SKM-1 treated with dmso at 0.1 percent for 144 hours (cell line): ENCODE data around the gene NTMT1.
A peak's percentile ranks its signal among the peaks of the same experiment; 100 is the strongest.

ENCODE experiments used
- DNase-seq: peaks from one replicate; lab custom pipeline; 2025; ENCODE audit not compliant: unreplicated experiment; lab: John Stamatoyannopoulos, UW

The NTMT1 gene

GRCh38 chr9:129613520-129614175 is 12.3 kb upstream of the NTMT1 start:
- no peak for DNase-seq

- DNase-seq = no peak
These were observed 11.0 kb upstream of the NTMT1 start for GRCh38 chr9:129614932-129615331.

DNA sequence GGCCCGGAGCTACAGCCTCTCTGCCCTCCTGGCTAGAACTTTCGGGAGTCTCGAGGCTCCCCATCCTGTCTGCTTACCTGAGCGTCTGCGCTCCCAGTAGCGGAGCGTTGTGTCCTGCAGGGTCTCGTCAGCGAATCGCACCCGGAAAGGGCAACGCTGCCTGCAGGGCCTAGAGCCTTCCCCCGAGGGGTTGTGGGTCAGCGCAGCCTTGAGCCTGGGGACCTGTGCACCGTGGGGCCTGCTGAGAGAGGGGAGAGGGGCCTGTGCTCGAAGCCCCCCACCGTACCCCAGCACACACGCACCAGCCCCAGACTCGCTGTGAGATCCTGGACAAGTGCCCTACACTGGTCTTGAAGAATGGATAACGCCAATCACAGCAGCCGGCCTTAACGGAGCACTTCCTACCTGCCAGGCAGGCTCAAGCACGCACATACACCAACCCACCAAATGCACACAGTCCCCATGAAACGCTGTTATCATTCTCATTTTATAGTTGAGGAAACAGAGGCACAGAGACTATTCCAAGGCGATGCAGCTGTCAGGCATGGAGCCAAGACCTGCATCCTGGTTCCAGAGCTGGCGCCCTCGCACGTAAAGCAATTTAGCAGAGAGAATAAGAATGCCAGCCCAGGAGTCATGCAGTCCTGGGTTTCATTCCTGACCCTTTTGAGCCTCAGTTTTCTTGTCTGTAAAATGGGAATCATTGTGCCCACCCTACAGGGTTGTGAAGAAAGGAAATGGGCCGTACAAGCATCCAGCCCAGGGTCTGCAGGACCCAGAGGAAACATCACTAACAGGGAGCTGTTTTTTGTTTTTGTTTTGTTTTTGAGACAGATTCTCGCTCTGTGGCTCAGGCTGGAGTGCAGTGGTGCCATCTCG is 10.3 kb upstream of the NTMT1 start:
- no peak for DNase-seq

- DNase-seq = no peak
These were observed 8.8 kb upstream of the NTMT1 start for GRCh38 chr9:129617167-129617566.

DNA sequence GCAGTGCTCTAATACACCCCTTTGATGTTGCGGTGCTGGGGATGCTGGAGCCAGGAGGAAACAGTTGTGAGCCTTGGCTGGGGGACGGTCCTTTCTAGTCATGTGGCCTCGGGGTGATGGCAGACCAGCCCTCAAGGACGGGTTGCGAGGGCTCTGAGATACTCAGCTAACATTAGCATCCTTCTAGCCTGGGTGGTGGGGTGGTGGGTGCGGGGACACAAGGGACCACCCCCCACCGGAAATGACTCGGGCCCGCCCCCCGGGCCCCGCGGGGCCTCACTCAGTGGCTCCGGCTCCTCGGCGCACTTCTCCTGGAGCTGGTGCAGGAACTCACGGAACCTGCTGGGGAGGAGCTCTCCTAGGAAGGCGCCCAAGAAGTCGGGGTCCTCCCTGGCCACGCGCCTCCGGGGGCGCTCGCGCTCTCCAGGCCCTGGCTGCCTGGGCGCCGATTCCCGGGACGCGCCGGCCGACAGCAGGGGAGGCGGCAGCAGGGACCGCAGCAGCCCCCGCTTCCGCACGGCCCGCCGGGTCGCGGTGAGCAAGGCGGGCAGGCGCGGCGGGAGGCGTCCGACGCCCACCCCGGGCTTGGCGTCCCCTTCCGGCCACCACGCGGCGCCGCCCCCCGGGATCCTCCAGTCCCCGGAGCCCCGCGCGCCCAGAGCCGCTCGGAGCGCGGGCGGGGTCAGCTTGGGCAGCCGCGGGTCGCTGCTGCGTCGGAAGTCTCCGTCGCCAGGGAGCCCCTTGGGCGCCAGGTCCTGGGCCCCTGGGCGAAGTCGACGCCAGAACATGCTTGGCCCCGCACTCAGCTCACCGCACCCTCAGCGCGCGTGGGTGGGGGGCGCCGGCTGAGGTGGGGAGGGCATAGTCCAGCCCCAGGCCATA is 5.9 kb upstream of the NTMT1 start:
- no peak for DNase-seq

DNA sequence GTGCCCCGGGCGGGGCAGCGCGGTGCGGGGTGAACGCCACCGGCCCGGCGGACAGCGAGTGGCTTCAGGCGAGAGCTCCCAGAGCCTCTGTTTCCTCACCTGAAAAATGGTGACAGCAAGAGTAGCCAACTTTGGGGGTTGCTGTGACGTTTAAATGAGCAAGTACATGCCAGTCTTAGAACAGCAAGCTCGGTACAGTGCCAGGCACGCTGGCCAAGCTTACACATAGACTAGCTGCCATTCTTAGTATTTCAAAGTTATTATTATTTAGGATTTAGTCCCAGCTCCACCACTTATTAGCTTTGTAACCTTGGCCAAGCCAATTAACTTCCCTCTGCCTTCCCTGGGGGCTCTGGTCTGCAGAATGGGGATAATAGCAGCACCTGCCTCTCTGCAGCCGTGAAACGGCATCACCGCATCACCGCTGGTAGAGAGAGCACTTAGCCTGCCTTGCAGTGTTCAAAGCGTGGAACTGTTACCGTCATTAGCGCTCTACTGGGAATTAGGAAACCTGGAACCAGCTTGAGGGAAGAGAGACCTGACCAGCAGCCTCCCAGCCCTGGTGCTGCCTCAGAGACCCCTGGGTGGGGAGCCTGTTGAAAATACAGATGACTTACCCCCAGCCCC is 5.2 kb upstream of the NTMT1 start, which contains the start of gene C9orf50:
Gene C9orf50, minus strand, starts transcription at position 433 of the 627 bp plus-strand sequence. CDS start 527 bp downstream, outside the sequence.
- no peak for DNase-seq

- DNase-seq = peak; percentile 27
These were observed 2.6 kb upstream of the NTMT1 start for GRCh38 chr9:129623331-129623730.

- peak; percentile 35 for DNase-seq
These were observed 1.7 kb upstream of the NTMT1 start for GRCh38 chr9:129624168-129624759.

- peak; percentile 94 for DNase-seq
These were observed 1.0 kb upstream of the NTMT1 start for GRCh38 chr9:129624947-129625346.

DNA sequence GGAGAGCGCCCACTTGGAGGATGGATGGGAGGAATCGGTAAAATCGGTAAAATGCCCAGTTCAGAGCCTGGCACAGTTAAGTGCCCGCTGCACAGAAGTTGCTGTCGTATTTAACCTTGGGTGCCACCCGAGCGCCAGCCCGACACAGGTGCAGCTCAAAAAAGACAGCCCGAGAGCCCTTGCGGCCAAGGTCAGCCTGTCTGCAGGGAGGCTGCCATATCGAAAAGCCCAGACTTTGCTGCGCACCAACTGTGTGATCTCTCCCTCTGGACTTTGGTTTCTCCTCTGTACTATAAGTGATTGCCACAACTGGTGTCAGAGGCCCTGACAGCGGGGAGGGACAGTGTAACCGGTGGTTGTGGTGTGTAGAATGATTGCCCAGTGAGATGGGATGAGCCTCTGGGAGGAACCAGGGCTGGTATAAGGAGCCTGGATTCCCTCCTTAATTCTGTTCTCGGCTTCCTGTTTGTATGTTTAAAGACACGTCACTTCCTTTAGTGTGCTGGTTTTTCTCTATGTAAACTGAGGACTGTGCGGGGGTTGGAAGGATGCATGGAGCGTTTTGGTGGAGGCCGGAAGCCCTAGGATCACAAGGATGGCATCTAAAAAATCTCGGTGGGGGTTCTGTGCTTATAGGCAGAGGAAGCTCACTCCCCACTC is 792 bp downstream of the NTMT1 start:
- no peak for DNase-seq

GRCh38 chr9:129627556-129628440 is 1.8 kb downstream of the NTMT1 start:
- DNase-seq = no peak

- no peak for DNase-seq
These were observed 2.7 kb downstream of the NTMT1 start for GRCh38 chr9:129628709-129629108.

DNA sequence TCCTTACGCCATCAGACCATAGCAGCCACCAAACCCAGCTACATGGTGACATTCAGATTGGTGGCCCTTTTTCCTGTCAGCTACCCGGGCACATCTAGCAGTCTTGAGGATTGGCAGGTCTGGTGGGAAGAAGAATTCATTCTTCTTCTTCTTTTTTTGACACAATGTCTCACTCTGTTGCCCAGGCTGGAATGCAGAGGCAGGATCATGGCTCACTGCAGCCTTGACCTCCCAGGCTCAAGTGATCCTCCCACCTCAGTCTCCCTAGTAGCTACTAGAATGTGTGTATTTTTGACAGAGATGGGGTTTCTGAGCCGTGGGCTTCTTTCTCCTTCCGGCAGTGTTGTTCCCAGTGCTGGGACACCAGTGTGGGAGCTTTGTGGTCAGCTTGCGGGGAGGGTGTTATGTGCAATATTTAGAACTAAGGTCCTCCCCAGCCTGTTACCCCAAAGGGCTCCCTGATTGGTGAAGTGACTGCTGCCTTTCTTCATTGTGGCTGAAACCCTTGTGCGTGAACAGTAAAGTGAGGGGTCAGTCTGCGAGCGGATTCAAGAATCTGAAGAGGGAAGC is 3.4 kb downstream of the NTMT1 start:
- no peak for DNase-seq

DNA sequence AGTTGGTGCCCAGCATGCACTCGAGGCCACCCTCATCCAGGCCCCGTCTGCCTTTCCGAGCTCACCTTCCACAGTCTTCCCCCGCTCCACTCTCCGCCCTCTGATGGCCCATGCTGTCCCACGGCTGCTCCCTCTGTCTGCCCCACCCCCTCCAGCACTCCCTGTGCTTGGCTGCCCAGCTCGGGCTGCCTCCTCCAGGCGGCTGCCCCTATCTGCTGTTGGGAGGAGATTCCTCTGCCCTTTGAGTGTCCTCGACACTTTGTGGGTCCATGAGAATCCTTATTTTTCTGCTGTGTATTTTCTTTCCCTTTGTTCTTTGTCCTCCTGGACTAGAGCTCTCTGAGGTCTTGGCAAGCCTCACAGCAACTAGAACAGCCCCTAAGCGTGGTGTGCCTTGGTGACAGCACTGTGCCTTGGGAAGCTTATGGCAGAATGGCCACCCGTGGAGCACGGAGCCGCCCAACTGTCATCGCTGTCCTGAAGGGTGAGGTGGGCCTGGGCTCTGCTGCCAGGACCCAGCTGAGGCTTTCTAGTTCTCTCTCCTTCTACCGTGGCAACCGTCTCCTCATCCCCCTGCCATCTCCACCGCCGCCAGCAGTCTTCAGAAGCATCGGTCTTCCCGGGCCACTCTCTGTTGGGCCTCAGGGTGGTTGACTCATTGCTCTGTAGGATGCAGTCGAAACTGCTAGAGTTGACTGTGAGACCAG is 5.2 kb downstream of the NTMT1 start:
- DNase-seq = no peak

GRCh38 chr9:129631674-129632129 is 5.7 kb downstream of the NTMT1 start:
- DNase-seq = no peak

DNA sequence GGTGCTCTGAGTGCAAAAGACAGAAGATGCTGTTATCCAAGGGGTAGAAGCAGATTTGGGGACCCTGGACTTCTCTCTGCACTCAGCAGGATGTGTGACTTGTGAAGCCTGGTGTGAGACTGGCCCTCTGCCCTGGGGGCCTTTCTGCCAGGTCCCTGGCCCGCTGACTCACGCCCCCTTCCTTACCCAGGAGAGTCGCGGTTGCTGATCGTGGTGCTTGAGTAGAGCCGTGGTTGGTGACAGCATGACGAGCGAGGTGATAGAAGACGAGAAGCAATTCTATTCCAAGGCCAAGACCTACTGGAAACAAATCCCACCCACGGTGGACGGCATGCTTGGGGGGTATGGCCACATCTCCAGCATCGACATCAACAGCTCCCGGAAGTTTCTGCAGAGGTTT is 6.5 kb downstream of the NTMT1 start:
- DNase-seq = no peak

DNA sequence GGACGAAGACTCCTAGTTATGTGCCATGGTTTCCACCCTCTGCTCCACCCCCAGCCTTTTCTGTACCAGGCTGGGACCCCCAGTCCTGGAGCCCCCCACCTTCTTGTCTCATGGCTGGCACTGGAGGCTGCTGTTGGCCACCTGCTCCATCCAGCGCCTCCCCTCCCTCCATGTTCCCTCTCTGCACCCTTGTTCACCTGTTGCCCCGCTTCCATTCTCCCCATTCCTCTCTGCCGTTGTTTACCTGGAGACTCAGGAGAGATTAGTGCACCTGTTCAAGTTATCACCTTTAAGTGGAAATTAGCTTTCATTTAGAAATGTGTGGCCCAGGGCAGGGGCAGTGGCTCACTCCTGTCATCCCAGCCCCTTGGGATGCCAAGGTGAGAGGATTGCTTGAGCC is 7.2 kb downstream of the NTMT1 start:
- DNase-seq = no peak

GRCh38 chr9:129633848-129634247 is 7.9 kb downstream of the NTMT1 start:
- DNase-seq = no peak
